Fibroblast of lung (primary cell): Measurements from ENCODE around the gene SAE1. TPM values are rescaled to one million over a fixed set of nuclear protein-coding genes. Genes with fewer than 3 reads are reported as not detected.

Source experiments
- DNase-seq, 2 donors: peaks; one replicate each; pipeline versions ENCODE4 v3.0.0 to v3.0.0-alpha.2; 2010; ENCODE audit warnings: low read depth in 2 of 2
- H2AFZ ChIP-seq: 2 replicates; pipeline ENCODE4 v1.5.1; 2012; ENCODE audit warnings: low read length, control low read depth, inconsistent platforms
- H3K27ac ChIP-seq: 2 replicates; pipeline ENCODE4 v1.5.1; 2011; ENCODE audit warnings: low read length, control low read depth; ENCODE audit not compliant: insufficient read depth
- H3K27me3 ChIP-seq: 2 replicates; pipeline ENCODE4 v1.5.1; 2011; ENCODE audit warnings: mild to moderate bottlenecking, low read length; ENCODE audit not compliant: control insufficient read depth, insufficient read depth
- H3K36me3 ChIP-seq: 2 replicates; pipeline ENCODE4 v1.5.1; 2011; ENCODE audit warnings: low read length; ENCODE audit not compliant: control insufficient read depth, insufficient read depth
- H3K4me1 ChIP-seq: 2 replicates; pipeline ENCODE4 v1.5.1; 2011; ENCODE audit warnings: low read length; ENCODE audit not compliant: control insufficient read depth, insufficient read depth; ENCODE audit errors: extremely low read depth
- H3K4me2 ChIP-seq: 2 replicates; pipeline ENCODE4 v1.5.1; 2011; ENCODE audit warnings: low read length, control low read depth; ENCODE audit not compliant: insufficient read depth; ENCODE audit errors: extremely low read depth
- H3K4me3 ChIP-seq, 4 experiments: fragments of 200-600 bp in 1 of 4; sonication (generic) in 1 of 4; replicated peaks in 1 of 4; 2 replicates each; pipeline ENCODE4 v1.5.1; 2011 to 2016; ENCODE audit warnings: low read length in 4 of 4, low read depth in 3 of 4, mild to moderate bottlenecking in 3 of 4, control low read depth in 2 of 4, inconsistent platforms in 1 of 4, mixed read lengths in 1 of 4; ENCODE audit not compliant: insufficient read depth in 1 of 4; ENCODE audit errors: control extremely low read depth in 1 of 4
- H3K79me2 ChIP-seq: 2 replicates; pipeline ENCODE4 v1.5.1; 2012; ENCODE audit warnings: mild to moderate bottlenecking, low read length, inconsistent platforms; ENCODE audit not compliant: control insufficient read depth, insufficient read depth
- H3K9ac ChIP-seq: 2 replicates; pipeline ENCODE4 v1.5.1; 2011; ENCODE audit warnings: mild to moderate bottlenecking, low read length, control low read depth; ENCODE audit not compliant: insufficient read depth
- H3K9me3 ChIP-seq: 2 replicates; pipeline ENCODE4 v1.5.1; 2012; ENCODE audit warnings: low read depth, low read length; ENCODE audit not compliant: control insufficient read depth, insufficient read depth
- H4K20me1 ChIP-seq: 2 replicates; pipeline ENCODE4 v1.5.1; 2011; ENCODE audit warnings: low read length; ENCODE audit not compliant: control insufficient read depth, insufficient read depth; ENCODE audit errors: extremely low read depth
- EZH2 ChIP-seq: IDR thresholded peaks from 2 replicates; pipeline ENCODE4 v1.5.1; 2012; ENCODE audit warnings: low read length, control low read depth, mild to moderate bottlenecking; ENCODE audit errors: missing control alignments
- polyA minus RNA-seq: library from RNA; depleted of rRNA, polyadenylated mRNA; stranded (reverse); fragments of >200 nt; gene quantifications from 2 replicates; pipeline ENCODE4 v1.2.3, GENCODE V29; 2011; ENCODE audit warnings: low replicate concordance
- polyA plus RNA-seq, 2 donors: library from polyadenylated mRNA; depleted of rRNA in 1 of 2; stranded (reverse) in 1 of 2; unstranded in 1 of 2; fragments of >200 nt; gene quantifications; 2 replicates each; pipeline ENCODE4 v1.2.1, GENCODE V29; 2011 to 2012; ENCODE audit warnings: missing spikeins in 1 of 2
- total RNA-seq: library from RNA; depleted of rRNA; stranded (reverse); fragments of >200 nt; gene quantifications from 2 replicates; pipeline ENCODE4 v1.2.1, GENCODE V29; 2014
- TF ChIP-seq, protein P1 (sequence below), 2 donors: IDR thresholded peaks in 1 of 2; conservative IDR thresholded peaks in 1 of 2; 1 replicate in 1 of 2; 2 replicates in 1 of 2; pipeline ENCODE4 v1.5.1; 2011 to 2012; ENCODE audit warnings: low read length in 2 of 2, control low read depth in 1 of 2, inconsistent platforms in 1 of 2, low read depth in 1 of 2, mild to moderate bottlenecking in 1 of 2

The SAE1 gene
- total RNA-seq (80.9 and 97.9 TPM in 2 replicates), polyA plus RNA-seq (152 and 218 TPM in 2 replicates), polyA minus RNA-seq (69.5 and 81.7 TPM in 2 replicates)
- 123 and 184 TPM in 2 replicates for polyA plus RNA-seq (2012)

- Histone ChIP-seq H3K9me3 (no peaks in the 10 kb centered on the region), H3K79me2 (peaks cover 49% of the 10 kb centered on the region), H3K4me3 (peak within 1 kb of the TSS; percentile 91 to 100 (median 95)), H4K20me1 (no peaks in the 10 kb centered on the region), H2AFZ (peak within 1 kb of the TSS; percentile 45), H3K9ac (peak within 1 kb of the TSS; percentile 94), H3K4me1 (peaks cover 12% of the 10 kb centered on the region), H3K36me3 (peaks cover 1% of the 10 kb centered on the region), H3K4me2 (peak within 1 kb of the TSS; percentile 88), H3K27me3 (no peaks in the 10 kb centered on the region), H3K27ac (peak within 1 kb of the TSS; percentile 94)
- peak; percentile 96 to 99 for DNase-seq
- no peak for TF ChIP-seq EZH2
- TF ChIP-seq, protein P1, sequence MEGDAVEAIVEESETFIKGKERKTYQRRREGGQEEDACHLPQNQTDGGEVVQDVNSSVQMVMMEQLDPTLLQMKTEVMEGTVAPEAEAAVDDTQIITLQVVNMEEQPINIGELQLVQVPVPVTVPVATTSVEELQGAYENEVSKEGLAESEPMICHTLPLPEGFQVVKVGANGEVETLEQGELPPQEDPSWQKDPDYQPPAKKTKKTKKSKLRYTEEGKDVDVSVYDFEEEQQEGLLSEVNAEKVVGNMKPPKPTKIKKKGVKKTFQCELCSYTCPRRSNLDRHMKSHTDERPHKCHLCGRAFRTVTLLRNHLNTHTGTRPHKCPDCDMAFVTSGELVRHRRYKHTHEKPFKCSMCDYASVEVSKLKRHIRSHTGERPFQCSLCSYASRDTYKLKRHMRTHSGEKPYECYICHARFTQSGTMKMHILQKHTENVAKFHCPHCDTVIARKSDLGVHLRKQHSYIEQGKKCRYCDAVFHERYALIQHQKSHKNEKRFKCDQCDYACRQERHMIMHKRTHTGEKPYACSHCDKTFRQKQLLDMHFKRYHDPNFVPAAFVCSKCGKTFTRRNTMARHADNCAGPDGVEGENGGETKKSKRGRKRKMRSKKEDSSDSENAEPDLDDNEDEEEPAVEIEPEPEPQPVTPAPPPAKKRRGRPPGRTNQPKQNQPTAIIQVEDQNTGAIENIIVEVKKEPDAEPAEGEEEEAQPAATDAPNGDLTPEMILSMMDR (conservative IDR thresholded peaks at IDR 0.05 in 1 of 2, IDR thresholded peaks at IDR 0.05 in 1 of 2; ENCODE audit: low read depth in 1 of 2, low read length in 2 of 2) = peak; percentile 32 to 48
Measured at GRCh38 chr19:47130589-47131227, at the start of gene SAE1. Gene SAE1, plus strand, starts transcription at chr19:47130835. Its CDS starts 96 bp downstream, at chr19:47130931.

- Histone ChIP-seq H3K27me3 (no peaks in the 10 kb centered on the region), H3K4me2 (no peak overlapping the region), H3K9me3 (no peaks in the 10 kb centered on the region), H4K20me1 (no peaks in the 10 kb centered on the region), H3K27ac (no peak overlapping the region), H3K36me3 (peaks cover 25% of the 10 kb centered on the region), H3K4me3 (no peak overlapping the region), H3K9ac (no peak overlapping the region), H3K4me1 (peaks cover 4% of the 10 kb centered on the region), H3K79me2 (peaks cover 2% of the 10 kb centered on the region), H2AFZ (no peak overlapping the region)
- no peak for DNase-seq
- TF ChIP-seq, protein P1 (conservative IDR thresholded peaks at IDR 0.05 in 1 of 2, IDR thresholded peaks at IDR 0.05 in 1 of 2; ENCODE audit: low read depth in 1 of 2, low read length in 2 of 2) = no peak
- no peak for TF ChIP-seq EZH2
Measured at GRCh38 chr19:47081095-47081494, 49.5 kb upstream of the SAE1 start.

GRCh38 chr19:47082493-47082892, 48.1 kb upstream of the SAE1 start:
- TF ChIP-seq, protein P1 (conservative IDR thresholded peaks at IDR 0.05 in 1 of 2, IDR thresholded peaks at IDR 0.05 in 1 of 2; ENCODE audit: low read depth in 1 of 2, low read length in 2 of 2) = no peak
- no peak for TF ChIP-seq EZH2
- Histone ChIP-seq H3K36me3 (peaks cover 24% of the 10 kb centered on the region), H3K79me2 (no peaks in the 10 kb centered on the region), H2AFZ (no peak overlapping the region), H4K20me1 (no peaks in the 10 kb centered on the region), H3K4me3 (no peak overlapping the region), H3K4me2 (no peak overlapping the region), H3K9me3 (no peaks in the 10 kb centered on the region), H3K27me3 (no peaks in the 10 kb centered on the region), H3K9ac (no peak overlapping the region), H3K27ac (no peak overlapping the region), H3K4me1 (no peaks in the 10 kb centered on the region)
- no peak for DNase-seq
